Measurements from ENCODE around the gene EML5.
"Not testable (repeated sequence)": the region's sequence is repeated elsewhere in the genome, so short reads cannot be mapped to it uniquely, and the experiment has no call there.

Gene EML5

GRCh38 chr14:88792473-88793258 lies at the start of gene EML5:
EML5 (minus strand) TSS chr14:88792953; CDS start chr14:88792503, 450 bp downstream.
- H3K4me3 ChIP-seq: peak within 1 kb of the TSS; percentile 36 to 75 (median 57)
- peak within 1 kb of the TSS in 9 of 21 experiments; percentile 6 to 73 (median 49) for H3K27ac ChIP-seq

- Histone ChIP-seq H3K27ac (no peak overlapping the region), H3K4me3 (no peak overlapping the region)
These were observed 49.7 kb upstream of the EML5 start for GRCh38 chr14:88842414-88842813.

- Histone ChIP-seq H3K4me3 (no peak overlapping the region), H3K27ac (no peak overlapping the region)
These were observed 49.0 kb upstream of the EML5 start for GRCh38 chr14:88841741-88842140.

GRCh38 chr14:88840926-88841325 lies 48.2 kb upstream of the EML5 start:
- Histone ChIP-seq H3K27ac (no peak overlapping the region), H3K4me3 (no peak overlapping the region)

- Histone ChIP-seq H3K4me3 (no peak overlapping the region), H3K27ac (no peak overlapping the region)
These were observed 45.3 kb upstream of the EML5 start for GRCh38 chr14:88838015-88838414.

GRCh38 chr14:88837495-88837894 lies 44.7 kb upstream of the EML5 start:
- Histone ChIP-seq H3K27ac (no peak overlapping the region), H3K4me3 (no peak overlapping the region)

- Histone ChIP-seq H3K27ac (peak overlapping the region in 1 of 21 experiments; percentile 64), H3K4me3 (no peak overlapping the region)
These were observed 42.9 kb upstream of the EML5 start for GRCh38 chr14:88835661-88836060.

- H3K4me3 ChIP-seq: no peak overlapping the region
- peak overlapping the region in 2 of 21 experiments; percentile 11 to 64 for H3K27ac ChIP-seq
These were observed 42.2 kb upstream of the EML5 start for GRCh38 chr14:88834883-88835431.

GRCh38 chr14:88831284-88831683 lies 38.5 kb upstream of the EML5 start:
- H3K27ac ChIP-seq: no peak overlapping the region
- H3K4me3 ChIP-seq: no peak overlapping the region

- H3K27ac ChIP-seq: peak overlapping the region in 1 of 21 experiments; percentile 9
These were observed 37.0 kb upstream of the EML5 start for GRCh38 chr14:88829685-88830302.

GRCh38 chr14:88829188-88829587 lies 36.4 kb upstream of the EML5 start:
- H3K4me3 ChIP-seq: no peak overlapping the region
- peak overlapping the region in 1 of 21 experiments; percentile 9 for H3K27ac ChIP-seq

More at GRCh38 chr14:88829685-88830302, 37.0 kb upstream of the EML5 start:
- no peak overlapping the region for H3K4me3 ChIP-seq

GRCh38 chr14:88825503-88825902 lies 32.8 kb upstream of the EML5 start:
- Histone ChIP-seq H3K27ac (peak overlapping the region in 2 of 21 experiments; percentile 87 to 93), H3K4me3 (peak overlapping the region in 1 of 7 experiments; percentile 71)

GRCh38 chr14:88825078-88825458 lies 32.3 kb upstream of the EML5 start:
- Histone ChIP-seq H3K27ac (peak overlapping the region; percentile 43 to 97 (median 88)), H3K4me3 (peak overlapping the region; percentile 58 to 77 (median 69))

- H3K27ac ChIP-seq: peak within 1 kb of the TSS; percentile 43 to 97 (median 88)
- H3K4me3 ChIP-seq: peak within 1 kb of the TSS; percentile 58 to 77 (median 69)
These were observed 31.7 kb upstream of the EML5 start, which contains the start of gene TTC8 for GRCh38 chr14:88824314-88825077. TTC8 (plus strand) TSS chr14:88824651; CDS start chr14:88824708, 57 bp downstream.

- Histone ChIP-seq H3K27ac (peak overlapping the region in 19 of 21 experiments; percentile 79 to 97 (median 89)), H3K4me3 (peak overlapping the region; percentile 58 to 77 (median 69))
These were observed 31.2 kb upstream of the EML5 start for GRCh38 chr14:88823968-88824313.

GRCh38 chr14:88821888-88822287 lies 29.1 kb upstream of the EML5 start:
- Histone ChIP-seq H3K27ac (no peak overlapping the region), H3K4me3 (no peak overlapping the region)

GRCh38 chr14:88821378-88821777 lies 28.6 kb upstream of the EML5 start:
- Histone ChIP-seq H3K27ac (no peak overlapping the region), H3K4me3 (no peak overlapping the region)

- not testable (repeated sequence) for H3K27ac ChIP-seq
These were observed 26.9 kb upstream of the EML5 start for GRCh38 chr14:88819674-88820073.

GRCh38 chr14:88818018-88818417 lies 25.3 kb upstream of the EML5 start:
- Histone ChIP-seq H3K4me3 (no peak overlapping the region), H3K27ac (no peak overlapping the region)

More at GRCh38 chr14:88819674-88820073, 26.9 kb upstream of the EML5 start:
- not testable (repeated sequence) for H3K4me3 ChIP-seq

- H3K4me3 ChIP-seq: no peak overlapping the region
- H3K27ac ChIP-seq: no peak overlapping the region
These were observed 23.2 kb upstream of the EML5 start for GRCh38 chr14:88815980-88816379.
